Fibroblast of peridontal ligament (primary cell): ENCODE measurements around the gene STXBP5L.
A peak's percentile ranks its signal among the peaks of the same experiment; 100 is the strongest.
"Not testable (repeated sequence)": the region's sequence is repeated elsewhere in the genome, so short reads cannot be mapped to it uniquely, and the experiment has no call there.

Experiments used
- DNase-seq: peaks from one replicate; pipeline ENCODE4 v3.0.0-alpha.2; 2010; ENCODE audit errors: extremely low read depth

STXBP5L gene

GRCh38 chr3:121018917-121019321 lies 110.9 kb downstream of the STXBP5L start:
- DNase-seq = no peak

- DNase-seq = no peak
Measured at GRCh38 chr3:121063628-121064027, 155.6 kb downstream of the STXBP5L start.

GRCh38 chr3:121064121-121064520 lies 156.1 kb downstream of the STXBP5L start:
- DNase-seq = no peak

GRCh38 chr3:121072133-121072532 lies 164.1 kb downstream of the STXBP5L start:
- no peak for DNase-seq

- DNase-seq = no peak
Measured at GRCh38 chr3:121073011-121073410, 165.0 kb downstream of the STXBP5L start.

GRCh38 chr3:121075191-121075590 lies 167.2 kb downstream of the STXBP5L start:
- no peak for DNase-seq

GRCh38 chr3:121078378-121079101 lies 170.5 kb downstream of the STXBP5L start:
- not testable (repeated sequence) for DNase-seq

- DNase-seq = no peak
Measured at GRCh38 chr3:121096953-121097352, 188.9 kb downstream of the STXBP5L start.

- DNase-seq = not testable (repeated sequence)
Measured at GRCh38 chr3:121111086-121111485, 203.1 kb downstream of the STXBP5L start.

GRCh38 chr3:121111914-121112612 lies 204.1 kb downstream of the STXBP5L start:
- DNase-seq = no peak

GRCh38 chr3:121126033-121126706 lies 218.2 kb downstream of the STXBP5L start:
- DNase-seq = no peak

GRCh38 chr3:121126707-121127035 lies 218.7 kb downstream of the STXBP5L start:
- no peak for DNase-seq

GRCh38 chr3:121152573-121152972 lies 244.6 kb downstream of the STXBP5L start:
- peak; percentile 8 for DNase-seq

GRCh38 chr3:121153851-121154250 lies 245.8 kb downstream of the STXBP5L start:
- no peak for DNase-seq

- DNase-seq = no peak
Measured at GRCh38 chr3:121155028-121155427, 247.0 kb downstream of the STXBP5L start.

- DNase-seq = no peak
Measured at GRCh38 chr3:121165397-121165837, 257.4 kb downstream of the STXBP5L start.

GRCh38 chr3:121167374-121168139 lies 259.6 kb downstream of the STXBP5L start:
- no peak for DNase-seq

GRCh38 chr3:121175083-121175482 lies 267.1 kb downstream of the STXBP5L start:
- DNase-seq = no peak

- not testable (repeated sequence) for DNase-seq
Measured at GRCh38 chr3:121190626-121191025, 282.6 kb downstream of the STXBP5L start.

- DNase-seq = no peak
Measured at GRCh38 chr3:121202573-121202972, 294.6 kb downstream of the STXBP5L start.

GRCh38 chr3:121223116-121223515 lies 315.1 kb downstream of the STXBP5L start:
- DNase-seq = no peak

GRCh38 chr3:121228971-121229370 lies 321.0 kb downstream of the STXBP5L start:
- DNase-seq = no peak
